Activated naive CD4-positive, alpha-beta T cell treated with anti-CD3 and anti-CD28 coated beads, Interleukin-2, amount 10 ng/mL, durations not matched to agents 5 hours and 36 hours (primary cell): ENCODE data around the gene SNX21. TPM values are rescaled to one million over a fixed set of nuclear protein-coding genes. Genes with fewer than 3 reads are reported as not detected.

ENCODE experiments used
- total RNA-seq, 2 experiments: library from RNA; stranded (reverse); gene quantifications; one replicate each; pipeline ENCODE4 v1.2.3, GENCODE V29; 2021

The SNX21 gene, protein sequence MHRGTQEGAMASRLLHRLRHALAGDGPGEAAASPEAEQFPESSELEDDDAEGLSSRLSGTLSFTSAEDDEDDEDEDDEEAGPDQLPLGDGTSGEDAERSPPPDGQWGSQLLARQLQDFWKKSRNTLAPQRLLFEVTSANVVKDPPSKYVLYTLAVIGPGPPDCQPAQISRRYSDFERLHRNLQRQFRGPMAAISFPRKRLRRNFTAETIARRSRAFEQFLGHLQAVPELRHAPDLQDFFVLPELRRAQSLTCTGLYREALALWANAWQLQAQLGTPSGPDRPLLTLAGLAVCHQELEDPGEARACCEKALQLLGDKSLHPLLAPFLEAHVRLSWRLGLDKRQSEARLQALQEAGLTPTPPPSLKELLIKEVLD
- under 1 TPM; 0.55 to 0.70 TPM for total RNA-seq

DNA sequence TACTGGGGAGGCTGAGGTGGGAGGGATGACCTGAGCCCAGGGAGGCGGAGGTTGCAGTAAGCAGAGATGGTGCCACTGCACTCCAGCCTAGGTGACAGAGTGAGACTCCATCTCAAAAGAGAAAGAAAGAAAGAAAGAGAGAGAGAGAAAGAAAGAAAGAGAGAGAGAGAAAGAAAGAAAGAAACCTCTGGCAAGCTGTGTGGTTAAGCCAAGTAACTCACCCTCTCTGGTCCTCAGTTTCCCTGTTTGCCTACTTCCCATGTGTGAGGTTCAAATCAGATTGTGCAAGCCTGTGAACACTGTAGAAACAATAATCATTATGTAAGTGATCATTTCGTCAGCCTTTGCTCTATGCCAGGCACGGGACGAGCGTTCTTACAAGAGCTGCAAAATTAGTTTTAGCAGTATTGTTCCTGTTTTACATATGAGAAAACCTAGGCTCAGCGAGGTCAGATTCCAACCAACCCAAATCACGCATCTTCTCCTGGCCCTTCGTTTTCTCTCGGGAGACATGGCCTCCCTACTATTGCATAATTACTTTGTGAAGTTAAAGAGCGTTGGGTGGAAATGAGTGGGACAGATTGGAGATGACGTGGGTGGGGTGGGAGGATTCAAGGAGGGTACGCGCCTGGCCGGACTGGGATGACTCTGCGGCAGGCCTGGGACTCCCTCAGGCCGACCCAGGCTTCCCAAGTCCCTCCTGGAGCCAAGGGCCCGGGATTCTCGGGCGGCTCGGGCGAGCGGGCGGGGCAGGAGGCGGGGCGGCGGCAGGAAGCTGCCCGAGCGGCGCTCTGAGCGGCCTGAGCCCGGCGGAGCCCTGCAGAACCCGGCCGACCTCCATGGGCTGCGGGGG is at the start of gene SNX21:
TSS of gene SNX21 (plus strand) at position 770 of the 853 bp plus-strand sequence. CDS start 121 bp downstream, outside the sequence.

DNA sequence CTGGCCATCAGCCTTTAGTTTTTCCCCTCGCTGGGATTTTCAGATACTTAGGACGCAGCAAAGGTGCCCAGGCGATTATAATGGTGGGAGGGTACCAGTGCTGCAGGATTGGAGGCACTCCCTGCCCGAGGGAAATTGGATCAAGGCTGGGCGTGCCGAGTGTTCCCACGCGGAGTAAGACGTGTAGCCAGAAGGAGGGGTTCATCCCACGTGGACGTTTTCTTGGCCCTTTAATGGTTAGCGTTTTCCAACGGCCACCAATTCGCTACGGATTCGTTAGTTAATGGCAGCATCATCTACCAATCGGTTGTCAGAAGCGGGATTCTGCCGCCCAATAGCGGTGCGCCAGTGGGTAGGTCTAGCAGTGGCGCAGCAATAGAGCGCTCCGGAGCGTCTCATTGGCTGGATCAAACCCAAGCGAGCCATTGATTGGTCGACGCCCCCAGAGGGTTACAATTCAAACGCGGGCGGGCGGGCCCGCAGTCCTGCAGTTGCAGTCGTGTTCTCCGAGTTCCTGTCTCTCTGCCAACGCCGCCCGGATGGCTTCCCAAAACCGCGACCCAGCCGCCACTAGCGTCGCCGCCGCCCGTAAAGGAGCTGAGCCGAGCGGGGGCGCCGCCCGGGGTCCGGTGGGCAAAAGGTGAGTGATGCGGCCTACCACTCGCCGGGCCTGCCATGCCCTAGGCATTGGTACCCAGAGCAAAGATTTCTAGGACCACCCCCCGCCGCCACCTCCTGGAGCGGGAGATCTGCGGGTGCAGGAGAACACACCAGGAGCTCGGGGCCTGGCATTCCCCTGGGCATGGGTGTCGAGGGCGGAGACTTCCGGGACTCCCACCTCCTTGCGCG is 21.2 kb upstream of the SNX21 start, which contains the start of gene UBE2C:
TSS of gene UBE2C (plus strand) at position 488 of the 849 bp plus-strand sequence. CDS start at position 540, 52 bp downstream.

DNA sequence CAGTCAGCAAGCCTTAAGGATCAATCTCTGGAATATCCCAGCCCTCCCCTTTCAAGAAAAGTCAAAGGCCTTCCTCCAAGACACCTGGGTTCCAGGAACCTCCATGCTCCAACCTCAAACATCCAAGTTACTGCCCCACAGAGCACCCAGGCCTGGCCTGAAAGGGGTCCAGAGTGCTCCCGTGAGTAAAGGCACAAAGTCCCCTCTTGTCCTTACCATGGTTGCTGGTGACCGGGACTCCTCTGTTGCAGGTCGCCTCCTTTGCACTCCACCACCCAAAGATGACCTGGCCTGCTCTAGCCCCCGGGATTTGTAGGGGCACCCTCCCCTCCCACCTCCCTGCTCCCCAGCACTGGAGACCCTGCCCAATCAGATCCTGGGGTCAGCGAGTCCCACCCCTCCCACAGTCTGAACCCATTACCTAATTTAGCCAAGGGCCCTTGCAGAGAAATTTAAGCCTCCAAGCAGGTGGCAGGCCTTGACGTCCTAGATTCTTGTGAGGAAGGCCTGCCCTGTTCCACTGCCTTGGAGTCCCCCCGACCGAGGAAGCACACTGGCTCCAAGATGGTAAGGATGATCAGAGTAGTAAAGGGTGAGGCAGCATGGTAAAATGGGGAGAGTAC is 6.5 kb upstream of the SNX21 start, which contains the start of gene TNNC2:
TSS of gene TNNC2 (minus strand) at position 283 of the 623 bp plus-strand sequence. CDS start at position 219, 64 bp downstream.

DNA sequence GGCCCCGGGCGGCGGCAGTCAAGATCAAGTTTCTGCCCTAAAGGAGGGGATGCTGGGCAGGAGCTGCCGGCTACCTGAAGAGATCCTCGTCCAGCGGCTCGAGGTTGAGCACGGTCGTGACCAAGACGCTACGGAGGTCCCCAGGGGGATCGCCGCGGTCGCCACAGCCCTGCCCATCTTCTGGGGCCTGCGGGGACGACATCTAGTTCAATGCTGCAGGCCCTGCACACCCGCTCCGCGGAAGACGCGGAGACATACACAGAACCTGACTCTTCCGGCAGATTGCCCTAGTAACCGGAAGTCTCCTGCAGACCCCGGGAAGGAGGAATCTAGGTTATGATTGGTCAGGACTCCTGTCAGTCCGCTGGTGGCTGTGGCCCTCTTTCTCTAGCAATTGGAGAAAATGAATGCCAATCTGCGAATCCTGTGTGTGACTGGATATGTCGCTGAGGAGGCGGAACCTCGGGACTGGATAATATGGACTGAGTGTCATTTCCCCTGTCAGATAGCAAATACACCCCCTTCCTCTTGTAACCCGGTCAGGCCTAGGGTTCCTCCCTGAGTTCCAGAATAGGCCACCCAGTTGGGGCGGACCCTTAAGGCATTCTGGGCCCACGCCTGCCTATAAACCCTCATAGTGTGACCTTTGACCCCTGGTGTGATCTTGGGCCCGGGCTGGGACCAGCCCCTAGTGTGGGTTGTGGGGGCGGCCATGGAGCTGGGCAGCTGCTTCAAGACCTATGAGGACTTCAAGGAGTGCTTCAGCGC is 23.7 kb downstream of the SNX21 start, which contains the start of the genes ACOT8 and ZSWIM3:
TSS of gene ACOT8 (minus strand) at position 279 of the 768 bp plus-strand sequence. CDS start at position 202, 77 bp downstream.
TSS of gene ZSWIM3 (plus strand) at position 501 of the 768 bp plus-strand sequence. CDS start at position 713, 212 bp downstream.

DNA sequence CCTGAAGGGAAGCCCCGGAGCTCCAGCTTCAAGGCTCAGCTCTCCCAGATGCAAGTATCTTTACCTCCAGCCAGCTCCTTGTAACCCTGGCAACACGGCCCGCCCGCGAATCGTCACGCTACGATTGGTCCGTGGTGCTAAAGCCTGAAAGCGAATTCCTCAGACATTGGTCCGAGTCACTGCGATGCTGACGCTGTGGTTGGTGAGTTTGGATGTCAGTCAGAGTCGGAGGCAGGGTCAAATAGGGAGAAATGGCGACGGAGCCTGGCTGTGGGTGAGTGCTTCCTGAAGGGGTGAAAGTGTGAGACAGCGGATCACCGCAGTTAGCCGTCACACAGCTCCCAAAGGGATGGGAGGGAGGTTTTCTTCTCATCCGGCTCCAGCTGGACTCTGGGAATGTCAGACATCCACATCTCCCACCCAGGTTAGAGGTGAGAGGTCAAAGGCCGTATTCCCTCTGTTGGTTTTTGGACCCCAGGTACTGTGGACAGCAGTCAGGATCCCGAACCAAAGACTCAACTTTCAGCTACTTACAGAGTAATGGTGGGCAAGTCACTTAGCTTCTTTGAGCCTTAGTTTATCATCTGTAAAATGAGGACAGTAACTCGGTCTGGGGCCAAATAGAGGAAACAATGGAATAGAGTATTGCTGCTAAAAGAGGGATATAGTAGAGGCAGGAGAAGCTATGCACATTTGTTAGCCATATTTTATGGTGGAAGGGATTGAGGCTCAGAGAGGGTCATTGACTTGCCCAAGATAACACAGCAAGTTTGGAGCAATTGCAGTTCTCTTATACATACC is 47.6 kb downstream of the SNX21 start, which contains the start of gene ZSWIM1:
TSS of gene ZSWIM1 (plus strand) at position 240 of the 801 bp plus-strand sequence. CDS start 1,366 bp downstream, outside the sequence.

DNA sequence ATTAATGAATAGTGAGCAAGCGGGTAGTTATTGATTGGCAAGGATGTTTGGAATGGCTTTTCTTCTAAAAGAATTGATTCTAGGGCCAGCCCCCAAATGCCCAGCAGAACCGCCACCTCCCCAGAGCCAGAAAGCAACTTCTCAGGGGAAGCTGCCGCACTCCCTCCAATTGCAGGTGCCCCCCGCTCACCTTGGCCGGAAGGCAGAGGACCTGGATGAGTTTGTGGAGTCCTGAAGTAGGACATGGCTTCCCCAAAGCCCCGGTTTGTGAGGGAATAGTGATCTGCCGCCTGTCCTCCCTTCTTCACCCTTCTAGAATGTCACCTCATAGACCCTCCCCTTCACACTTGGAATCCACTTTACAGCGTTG is 53.7 kb downstream of the SNX21 start, which contains the start of gene SPATA25:
TSS of gene SPATA25 (minus strand) at position 277 of the 370 bp plus-strand sequence. CDS start at position 245, 32 bp downstream.

DNA sequence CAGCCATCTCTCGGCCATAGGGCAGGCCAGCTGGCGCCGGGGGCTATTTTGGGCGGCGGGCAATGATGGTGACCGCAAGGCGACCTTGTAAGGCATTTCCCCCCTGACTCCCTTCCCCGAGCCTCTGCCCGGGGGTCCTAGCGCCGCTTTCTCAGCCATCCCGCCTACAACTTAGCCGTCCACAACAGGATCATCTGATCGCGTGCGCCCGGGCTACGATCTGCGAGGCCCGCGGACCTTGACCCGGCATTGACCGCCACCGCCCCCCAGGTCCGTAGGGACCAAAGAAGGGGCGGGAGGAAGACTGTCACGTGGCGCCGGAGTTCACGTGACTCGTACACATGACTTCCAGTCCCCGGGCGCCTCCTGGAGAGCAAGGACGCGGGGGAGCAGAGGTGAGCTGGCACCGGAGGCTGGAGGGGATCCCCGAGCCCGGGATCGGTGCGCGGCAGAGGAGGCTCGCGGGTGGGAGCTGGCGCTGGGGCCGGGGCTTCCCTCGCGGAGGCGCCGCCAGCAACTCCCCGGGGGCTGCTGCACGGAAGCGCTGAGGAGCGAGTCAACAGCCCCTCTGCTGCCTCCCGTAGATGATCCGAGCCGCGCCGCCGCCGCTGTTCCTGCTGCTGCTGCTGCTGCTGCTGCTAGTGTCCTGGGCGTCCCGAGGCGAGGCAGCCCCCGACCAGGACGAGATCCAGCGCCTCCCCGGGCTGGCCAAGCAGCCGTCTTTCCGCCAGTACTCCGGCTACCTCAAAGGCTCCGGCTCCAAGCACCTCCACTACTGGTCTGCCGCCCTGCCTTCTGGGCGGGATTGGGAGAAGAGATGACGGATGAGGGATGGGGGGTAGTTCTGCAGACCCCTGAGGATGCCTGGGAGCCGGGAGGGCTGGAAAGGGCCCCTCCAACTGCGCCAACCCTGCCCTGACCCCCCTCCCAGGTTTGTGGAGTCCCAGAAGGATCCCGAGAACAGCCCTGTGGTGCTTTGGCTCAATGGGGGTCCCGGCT is 57.7 kb downstream of the SNX21 start, which contains the start of the genes CTSA and NEURL2:
TSS of gene CTSA (plus strand) at position 351 of the 999 bp plus-strand sequence. CDS start at position 585, 234 bp downstream.
TSS of gene NEURL2 (minus strand) at position 224 of the 999 bp plus-strand sequence. CDS start at position 7, 217 bp downstream.

Other genes with a start within 250 kb of the SNX21 start
- not detected for gene WFDC10A, start 204.1 kb upstream of the SNX21 start, total RNA-seq
- not detected for gene WFDC9, start 202.5 kb upstream of the SNX21 start, total RNA-seq
- not detected for gene WFDC11, start 163.6 kb upstream of the SNX21 start, total RNA-seq
- gene WFDC13, start 131.8 kb upstream of the SNX21 start, total RNA-seq: not detected
- not detected for gene WFDC10B, start 128.8 kb upstream of the SNX21 start, total RNA-seq
- not detected for gene SPINT4, start 111.5 kb upstream of the SNX21 start, total RNA-seq
- gene WFDC3, start 41.9 kb upstream of the SNX21 start, total RNA-seq: not detected
- gene DNTTIP1, start 41.8 kb upstream of the SNX21 start, total RNA-seq: 10 to 100 TPM; 27.8 to 28.2 TPM
- 100 to 1,000 TPM; 135 to 141 TPM for gene UBE2C, start 21.2 kb upstream of the SNX21 start, total RNA-seq
- gene TNNC2, start 6.5 kb upstream of the SNX21 start, total RNA-seq: not detected
- gene ACOT8, start 23.6 kb downstream of the SNX21 start, total RNA-seq: 10 to 100 TPM; 29.6 to 32.8 TPM
- gene ZSWIM3, start 23.8 kb downstream of the SNX21 start, total RNA-seq: 1 to 10 TPM; 5.6 to 6.6 TPM
- gene ZSWIM1, start 47.4 kb downstream of the SNX21 start, total RNA-seq: 1 to 10 TPM; 9.3 to 9.7 TPM
- gene SPATA25, start 53.8 kb downstream of the SNX21 start, total RNA-seq: 1 to 10 TPM in 1 of 2 experiments, under 1 TPM in 1; 0.96 to 2.5 TPM
- 1 to 10 TPM; 2.0 to 2.9 TPM for gene NEURL2, start 57.4 kb downstream of the SNX21 start, total RNA-seq
- gene CTSA, start 57.5 kb downstream of the SNX21 start, total RNA-seq: 10 to 100 TPM; 56.9 to 57.5 TPM
- gene PLTP, start 78.4 kb downstream of the SNX21 start, total RNA-seq: under 1 TPM; 0.43 to 0.50 TPM
- 10 to 100 TPM; 46.3 to 46.8 TPM for gene PCIF1, start 100.9 kb downstream of the SNX21 start, total RNA-seq
- gene ZNF335, start 138.4 kb downstream of the SNX21 start, total RNA-seq: 10 to 100 TPM; 34.9 to 35.0 TPM
- gene MMP9, start 175.1 kb downstream of the SNX21 start, total RNA-seq: not detected
- under 1 TPM; 0.17 to 0.88 TPM for gene SLC12A5, start 195.4 kb downstream of the SNX21 start, total RNA-seq